Type B pancreatic cell (in vitro differentiated cells): ENCODE results near the gene CFAP65. TPM values are rescaled to one million over a fixed set of nuclear protein-coding genes. Genes with fewer than 3 reads are reported as not detected.

Source experiments
- DNase-seq: peaks from one replicate; pipeline ENCODE4 v3.0.0; 2021; ENCODE audit warnings: mixed read lengths; ENCODE audit not compliant: unreplicated experiment; ENCODE audit errors: extremely low spot score
- H3K27ac Mint-ChIP-seq: 2 replicates; pipeline ENCODE4 v1.8.0; 2021; ENCODE audit warnings: mild to moderate bottlenecking, mixed read lengths
- H3K27me3 Mint-ChIP-seq: 2 replicates; pipeline ENCODE4 v1.8.0; 2021; ENCODE audit warnings: mixed read lengths
- H3K36me3 Mint-ChIP-seq: 2 replicates; pipeline ENCODE4 v1.8.0; 2021; ENCODE audit warnings: mixed read lengths
- H3K4me1 Mint-ChIP-seq: one replicate; pipeline ENCODE4 v1.8.0; 2021; ENCODE audit warnings: mixed read lengths; ENCODE audit not compliant: unreplicated experiment
- H3K4me3 Mint-ChIP-seq: 2 replicates; pipeline ENCODE4 v1.8.0; 2021; ENCODE audit warnings: mild to moderate bottlenecking, mixed read lengths
- H3K9me3 Mint-ChIP-seq: 2 replicates; pipeline ENCODE4 v1.8.0; 2021; ENCODE audit warnings: mixed read lengths
- long read RNA-seq: library from polyadenylated mRNA; unstranded; transcript quantifications from one replicate; pipeline ENCODE4 v2.0.0, GENCODE V29; 2020
- total RNA-seq: library from RNA; stranded (reverse); gene quantifications from 2 replicates; pipeline ENCODE4 v1.2.1, GENCODE V29; 2021; ENCODE audit warnings: low replicate concordance
- TF ChIP-seq, protein P1 (sequence below): fragments of 200-600 bp; sonication (generic); conservative IDR thresholded peaks from 2 replicates; pipeline ENCODE4 v1.5.0; 2021; ENCODE audit warnings: antibody characterized with exemption, mild to moderate bottlenecking

Gene CFAP65, protein sequence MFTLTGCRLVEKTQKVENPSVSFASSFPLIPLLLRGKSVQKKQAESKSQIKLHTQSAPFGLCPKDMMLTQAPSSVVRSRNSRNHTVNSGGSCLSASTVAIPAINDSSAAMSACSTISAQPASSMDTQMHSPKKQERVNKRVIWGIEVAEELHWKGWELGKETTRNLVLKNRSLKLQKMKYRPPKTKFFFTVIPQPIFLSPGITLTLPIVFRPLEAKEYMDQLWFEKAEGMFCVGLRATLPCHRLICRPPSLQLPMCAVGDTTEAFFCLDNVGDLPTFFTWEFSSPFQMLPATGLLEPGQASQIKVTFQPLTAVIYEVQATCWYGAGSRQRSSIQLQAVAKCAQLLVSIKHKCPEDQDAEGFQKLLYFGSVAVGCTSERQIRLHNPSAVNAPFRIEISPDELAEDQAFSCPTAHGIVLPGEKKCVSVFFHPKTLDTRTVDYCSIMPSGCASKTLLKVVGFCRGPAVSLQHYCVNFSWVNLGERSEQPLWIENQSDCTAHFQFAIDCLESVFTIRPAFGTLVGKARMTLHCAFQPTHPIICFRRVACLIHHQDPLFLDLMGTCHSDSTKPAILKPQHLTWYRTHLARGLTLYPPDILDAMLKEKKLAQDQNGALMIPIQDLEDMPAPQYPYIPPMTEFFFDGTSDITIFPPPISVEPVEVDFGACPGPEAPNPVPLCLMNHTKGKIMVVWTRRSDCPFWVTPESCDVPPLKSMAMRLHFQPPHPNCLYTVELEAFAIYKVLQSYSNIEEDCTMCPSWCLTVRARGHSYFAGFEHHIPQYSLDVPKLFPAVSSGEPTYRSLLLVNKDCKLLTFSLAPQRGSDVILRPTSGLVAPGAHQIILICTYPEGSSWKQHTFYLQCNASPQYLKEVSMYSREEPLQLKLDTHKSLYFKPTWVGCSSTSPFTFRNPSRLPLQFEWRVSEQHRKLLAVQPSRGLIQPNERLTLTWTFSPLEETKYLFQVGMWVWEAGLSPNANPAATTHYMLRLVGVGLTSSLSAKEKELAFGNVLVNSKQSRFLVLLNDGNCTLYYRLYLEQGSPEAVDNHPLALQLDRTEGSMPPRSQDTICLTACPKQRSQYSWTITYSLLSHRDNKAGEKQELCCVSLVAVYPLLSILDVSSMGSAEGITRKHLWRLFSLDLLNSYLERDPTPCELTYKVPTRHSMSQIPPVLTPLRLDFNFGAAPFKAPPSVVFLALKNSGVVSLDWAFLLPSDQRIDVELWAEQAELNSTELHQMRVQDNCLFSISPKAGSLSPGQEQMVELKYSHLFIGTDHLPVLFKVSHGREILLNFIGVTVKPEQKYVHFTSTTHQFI (N-terminal part only)
- total RNA-seq = 0.29 and 2.1 TPM in 2 replicates
- long read RNA-seq, partial matches to known transcripts = 1 of 1 reads
- long read RNA-seq, other reads (novel, unspliced or antisense) = 0 of 1 reads

DNA sequence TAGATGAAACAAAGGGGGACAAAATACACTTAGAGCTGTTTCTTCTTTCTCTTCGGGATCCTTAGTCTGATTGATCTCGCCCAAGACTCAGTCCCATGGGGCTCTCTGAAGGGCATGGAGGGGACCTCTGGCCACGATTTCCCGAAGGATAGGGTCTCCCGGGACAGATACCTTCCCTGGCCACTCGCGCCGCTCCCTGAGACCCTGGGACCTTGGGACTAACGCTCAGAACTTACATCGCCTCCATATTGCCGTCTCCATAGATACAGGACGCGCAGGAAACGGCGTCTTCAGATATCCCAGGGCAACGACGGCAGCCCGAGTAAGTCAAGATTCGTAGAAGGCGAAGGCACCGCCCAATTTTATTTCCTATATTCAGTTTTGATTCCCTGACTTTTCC lies at the start of gene CFAP65:
TSS of gene CFAP65 (minus strand) at position 265 of the 400 bp plus-strand sequence. CDS start 2,468 bp downstream, outside the sequence.
- Mint-ChIP-seq H3K9me3 (no peaks in the 10 kb centered on the region), H3K27me3 (peaks cover 82% of the 10 kb centered on the region), H3K27ac (no peak within 1 kb of the TSS), H3K36me3 (no peaks in the 10 kb centered on the region), H3K4me3 (peak within 1 kb of the TSS; percentile 91), H3K4me1 (peaks cover 5% of the 10 kb centered on the region)
- TF ChIP-seq, protein P1, sequence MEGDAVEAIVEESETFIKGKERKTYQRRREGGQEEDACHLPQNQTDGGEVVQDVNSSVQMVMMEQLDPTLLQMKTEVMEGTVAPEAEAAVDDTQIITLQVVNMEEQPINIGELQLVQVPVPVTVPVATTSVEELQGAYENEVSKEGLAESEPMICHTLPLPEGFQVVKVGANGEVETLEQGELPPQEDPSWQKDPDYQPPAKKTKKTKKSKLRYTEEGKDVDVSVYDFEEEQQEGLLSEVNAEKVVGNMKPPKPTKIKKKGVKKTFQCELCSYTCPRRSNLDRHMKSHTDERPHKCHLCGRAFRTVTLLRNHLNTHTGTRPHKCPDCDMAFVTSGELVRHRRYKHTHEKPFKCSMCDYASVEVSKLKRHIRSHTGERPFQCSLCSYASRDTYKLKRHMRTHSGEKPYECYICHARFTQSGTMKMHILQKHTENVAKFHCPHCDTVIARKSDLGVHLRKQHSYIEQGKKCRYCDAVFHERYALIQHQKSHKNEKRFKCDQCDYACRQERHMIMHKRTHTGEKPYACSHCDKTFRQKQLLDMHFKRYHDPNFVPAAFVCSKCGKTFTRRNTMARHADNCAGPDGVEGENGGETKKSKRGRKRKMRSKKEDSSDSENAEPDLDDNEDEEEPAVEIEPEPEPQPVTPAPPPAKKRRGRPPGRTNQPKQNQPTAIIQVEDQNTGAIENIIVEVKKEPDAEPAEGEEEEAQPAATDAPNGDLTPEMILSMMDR = no peak
- no peak for DNase-seq

DNA sequence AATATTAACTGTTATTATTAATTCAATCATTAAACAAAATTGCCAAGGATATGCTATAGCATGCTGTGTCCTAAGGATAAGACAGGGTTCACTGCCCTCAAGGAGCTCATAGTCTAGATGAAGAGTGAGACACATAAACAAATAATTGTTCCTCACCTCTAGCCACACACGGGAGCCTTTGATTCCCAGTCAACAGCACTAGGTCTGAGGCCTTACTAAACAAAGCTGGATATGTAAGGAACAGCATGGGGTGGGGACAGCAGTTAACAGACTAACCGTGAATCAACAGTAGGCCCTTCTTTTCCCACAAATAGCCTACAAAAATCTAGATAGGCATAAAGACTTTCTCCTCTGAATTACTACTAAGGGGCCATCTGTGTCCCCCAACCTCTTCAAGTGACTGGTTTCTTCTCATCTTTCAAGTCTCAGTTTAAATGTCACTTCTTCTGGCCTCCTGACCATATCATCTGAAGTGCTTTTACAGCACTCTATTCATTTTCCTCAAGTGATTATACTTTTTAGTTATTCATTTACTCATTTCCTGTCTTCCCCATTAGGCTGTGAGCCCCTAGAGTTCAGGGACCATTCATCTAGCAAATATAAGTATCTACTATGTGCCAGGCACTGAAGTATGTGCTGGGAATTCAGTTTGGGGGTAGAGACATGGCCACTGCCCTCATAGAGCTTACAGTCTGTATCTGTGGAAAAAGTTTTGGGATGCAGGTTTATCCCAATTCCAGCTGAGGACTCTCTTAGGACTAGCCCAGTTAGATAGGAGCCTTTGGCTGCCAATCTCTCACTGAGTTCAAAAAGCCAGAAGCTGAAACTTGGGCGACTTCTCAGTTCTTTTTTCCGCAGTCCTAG lies 49.4 kb upstream of the CFAP65 start:
- Mint-ChIP-seq H3K36me3 (peaks cover 8% of the 10 kb centered on the region), H3K27me3 (no peaks in the 10 kb centered on the region), H3K9me3 (no peaks in the 10 kb centered on the region), H3K4me1 (peaks cover 17% of the 10 kb centered on the region), H3K4me3 (no peak overlapping the region), H3K27ac (no peak overlapping the region)
- no peak for DNase-seq
- TF ChIP-seq, protein P1 = no peak

DNA sequence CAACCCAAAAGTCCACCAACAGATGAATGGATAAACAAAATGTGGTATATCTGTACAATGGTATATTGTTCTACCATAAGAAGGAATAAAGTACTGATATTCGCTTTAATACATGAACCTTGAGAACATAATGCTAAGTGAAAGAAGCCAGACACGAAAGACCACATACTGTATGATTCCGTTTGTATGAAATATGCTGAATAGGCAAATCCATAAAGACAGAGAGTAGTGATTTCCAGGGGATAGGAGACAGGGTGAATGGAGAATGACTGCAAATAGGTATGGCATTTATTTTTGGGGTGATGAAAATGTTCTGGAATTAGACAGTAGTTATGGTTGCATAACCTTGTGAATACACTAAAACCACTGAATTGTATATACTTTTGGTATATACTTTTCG lies 48.0 kb upstream of the CFAP65 start:
- no peak overlapping the region for H3K27ac Mint-ChIP-seq
- no peaks in the 10 kb centered on the region for H3K27me3 Mint-ChIP-seq
- no peak overlapping the region for H3K4me3 Mint-ChIP-seq
- no peak for DNase-seq
- peaks cover 17% of the 10 kb centered on the region for H3K4me1 Mint-ChIP-seq
- peaks cover 8% of the 10 kb centered on the region for H3K36me3 Mint-ChIP-seq
- TF ChIP-seq, protein P1 = no peak
- H3K9me3 Mint-ChIP-seq = no peaks in the 10 kb centered on the region

DNA sequence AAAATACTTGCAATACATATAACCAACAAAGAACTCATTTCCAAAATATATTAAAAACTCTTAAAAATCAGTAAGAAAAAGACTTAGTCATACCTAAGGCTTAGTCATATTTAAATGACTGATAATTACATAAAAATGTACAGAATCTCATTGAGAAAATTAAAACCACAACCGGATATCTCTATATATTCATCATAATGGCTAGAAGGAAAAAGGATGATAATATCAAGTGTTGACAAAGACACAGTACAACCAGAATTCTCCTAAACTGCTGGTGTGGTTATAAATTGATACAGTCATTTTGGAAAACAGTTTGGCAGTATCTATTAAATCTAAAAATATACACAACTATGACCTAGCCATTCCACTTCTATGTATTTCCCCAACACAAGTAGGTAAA lies 46.5 kb upstream of the CFAP65 start:
- Mint-ChIP-seq H3K27ac (no peak overlapping the region), H3K9me3 (no peaks in the 10 kb centered on the region), H3K36me3 (peaks cover 4% of the 10 kb centered on the region), H3K4me3 (no peak overlapping the region), H3K4me1 (peaks cover 13% of the 10 kb centered on the region), H3K27me3 (no peaks in the 10 kb centered on the region)
- DNase-seq = no peak
- TF ChIP-seq, protein P1 = no peak
